Neural progenitor cell (in vitro differentiated cells): ENCODE results near the gene SLC6A7.

ENCODE experiments used
- CTCF ChIP-seq: fragments of 200-600 bp; sonication (generic); IDR thresholded peaks from 2 replicates; pipeline ENCODE4 v1.5.1; 2017; ENCODE audit warnings: antibody characterized with exemption, mild to moderate bottlenecking
- EZH2phosphoT487 ChIP-seq: fragments of 200-600 bp; sonication (generic); IDR thresholded peaks from 2 replicates; pipeline ENCODE4 v1.6.1; 2017; ENCODE audit warnings: antibody characterized with exemption

GRCh38 chr5:150162142-150162513, 27.7 kb upstream of the SLC6A7 start:
- TF ChIP-seq CTCF: no peak
- TF ChIP-seq EZH2phosphoT487: no peak
